Measurements from ENCODE around the gene DXO. TPM values are rescaled to one million over a fixed set of nuclear protein-coding genes. Genes with fewer than 3 reads are reported as not detected.
A peak's percentile ranks its signal among the peaks of the same experiment; 100 is the strongest.
"Not testable (repeated sequence)": the region's sequence is repeated elsewhere in the genome, so short reads cannot be mapped to it uniquely, and the experiment has no call there.

The DXO gene
- total RNA-seq = 10 to 100 TPM; 17.5 to 29.9 (median 20.9) TPM

DNA sequence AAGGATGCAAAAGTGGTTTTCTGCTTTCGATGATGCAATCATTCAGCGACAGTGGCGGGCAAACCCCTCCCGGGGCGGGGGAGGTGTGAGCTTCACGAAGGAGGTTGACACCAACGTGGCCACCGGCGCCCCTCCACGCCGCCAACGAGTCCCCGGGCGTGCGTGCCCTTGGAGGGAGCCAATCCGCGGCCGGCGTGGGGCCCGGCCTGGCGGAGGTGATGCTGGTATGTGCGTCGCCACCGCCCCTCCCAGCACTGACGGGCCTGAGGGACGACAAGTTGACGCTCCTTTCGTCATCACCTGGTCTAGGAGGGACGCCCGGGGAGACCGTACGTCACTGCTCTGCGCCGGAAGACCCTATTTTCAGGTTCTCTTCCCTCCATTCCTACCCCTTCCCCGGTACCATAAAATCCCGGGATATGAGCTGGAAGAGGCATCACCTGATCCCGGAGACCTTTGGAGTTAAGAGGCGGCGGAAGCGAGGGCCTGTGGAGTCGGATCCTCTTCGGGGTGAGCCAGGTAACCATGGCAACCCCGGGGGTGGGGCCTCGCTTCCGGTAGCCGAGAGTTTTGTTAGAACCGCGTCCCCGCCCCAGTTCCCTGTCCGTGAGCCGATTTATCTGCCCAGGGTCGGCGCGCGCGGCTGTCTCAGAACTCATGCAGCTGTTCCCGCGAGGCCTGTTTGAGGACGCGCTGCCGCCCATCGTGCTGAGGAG lies at the start of gene DXO:
DXO (minus strand) TSS at position 146 of the 716 bp plus-strand sequence. CDS start 463 bp downstream, outside the sequence.
- Histone ChIP-seq H3K27ac (peak within 1 kb of the TSS; percentile 93 to 99 (median 96)), H3K4me1 (peaks cover 23 to 25% (median 24%) of the 10 kb centered on the region in 4 donors), H3K9me3 (no peaks in the 10 kb centered on the region), H3K27me3 (no peaks in the 10 kb centered on the region), H3K4me3 (peak within 1 kb of the TSS; percentile 53 to 86 (median 64)), H3K36me3 (peaks cover 0 to 16% (median 7%) of the 10 kb centered on the region in 4 donors)
- intact Hi-C loops (cut with DNase I; ENCODE audit: low total_unique reads) = no loop called here
- WGBS, 2 donors (ENCODE audit: low coverage in 1 of 2) = 0% methylated on average over 43 of the region's 62 CpGs; no CpG with 5 or more reads in 1 of the 2 donors
- DNase-seq = peak; percentile 97
- in situ Hi-C loops (cut with MboI; ENCODE audit: low pct_ligation_motif_present in 1 of 4, low pct_unique_long_range_greater_than_20kb in 1 of 4, low sequenced_read_pairs in 3 of 4) = loop anchor here in 2 of 4 donors (25.0 kb wide), 1 partner anchor 90 kb away; no protein-coding TSS in a partner anchor
- TF ChIP-seq EP300 (IDR thresholded peaks at IDR 0.05; ENCODE audit: low read depth) = peak; percentile 55
- peak; percentile 74 for TF ChIP-seq POLR2A (IDR thresholded peaks at IDR 0.05)
- peak; percentile 71 to 87 (median 82) for TF ChIP-seq POLR2AphosphoS5 (IDR thresholded peaks at IDR 0.05)
- TF ChIP-seq, protein P1, sequence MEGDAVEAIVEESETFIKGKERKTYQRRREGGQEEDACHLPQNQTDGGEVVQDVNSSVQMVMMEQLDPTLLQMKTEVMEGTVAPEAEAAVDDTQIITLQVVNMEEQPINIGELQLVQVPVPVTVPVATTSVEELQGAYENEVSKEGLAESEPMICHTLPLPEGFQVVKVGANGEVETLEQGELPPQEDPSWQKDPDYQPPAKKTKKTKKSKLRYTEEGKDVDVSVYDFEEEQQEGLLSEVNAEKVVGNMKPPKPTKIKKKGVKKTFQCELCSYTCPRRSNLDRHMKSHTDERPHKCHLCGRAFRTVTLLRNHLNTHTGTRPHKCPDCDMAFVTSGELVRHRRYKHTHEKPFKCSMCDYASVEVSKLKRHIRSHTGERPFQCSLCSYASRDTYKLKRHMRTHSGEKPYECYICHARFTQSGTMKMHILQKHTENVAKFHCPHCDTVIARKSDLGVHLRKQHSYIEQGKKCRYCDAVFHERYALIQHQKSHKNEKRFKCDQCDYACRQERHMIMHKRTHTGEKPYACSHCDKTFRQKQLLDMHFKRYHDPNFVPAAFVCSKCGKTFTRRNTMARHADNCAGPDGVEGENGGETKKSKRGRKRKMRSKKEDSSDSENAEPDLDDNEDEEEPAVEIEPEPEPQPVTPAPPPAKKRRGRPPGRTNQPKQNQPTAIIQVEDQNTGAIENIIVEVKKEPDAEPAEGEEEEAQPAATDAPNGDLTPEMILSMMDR (IDR thresholded peaks at IDR 0.05) = no peak

DNA sequence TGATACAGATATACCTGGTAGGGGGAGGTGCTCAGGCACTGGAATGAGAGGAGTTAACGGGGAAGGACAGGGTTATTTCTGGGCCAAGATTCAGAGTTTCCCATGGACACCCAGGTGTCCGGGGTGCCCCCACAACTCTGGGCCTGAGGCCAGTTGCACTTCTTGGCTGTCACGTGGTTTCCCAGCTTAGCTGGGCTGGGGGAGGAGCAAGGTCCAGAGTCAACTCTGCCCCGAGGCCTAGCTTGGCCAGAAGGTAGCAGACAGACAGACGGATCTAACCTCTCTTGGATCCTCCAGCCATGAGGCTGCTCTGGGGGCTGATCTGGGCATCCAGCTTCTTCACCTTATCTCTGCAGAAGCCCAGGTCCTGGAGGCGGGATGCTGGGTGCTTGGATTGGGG lies 42.6 kb upstream of the DXO start, which contains the start of gene C4B:
C4B (plus strand) TSS at position 249 of the 400 bp plus-strand sequence; CDS start at position 300, 51 bp downstream.
- H3K36me3 ChIP-seq; H3K27me3 ChIP-seq; intact Hi-C loops (cut with DNase I; ENCODE audit: low total_unique reads); H3K4me3 ChIP-seq; H3K9me3 ChIP-seq; DNase-seq; in situ Hi-C loops (cut with MboI; ENCODE audit: low pct_ligation_motif_present in 1 of 4, low pct_unique_long_range_greater_than_20kb in 1 of 4, low sequenced_read_pairs in 3 of 4); H3K4me1 ChIP-seq; H3K27ac ChIP-seq: not testable (repeated sequence)
- no CpG with 5 or more reads among the region's 6 CpGs for WGBS, 2 donors (ENCODE audit: low coverage in 1 of 2)

DNA sequence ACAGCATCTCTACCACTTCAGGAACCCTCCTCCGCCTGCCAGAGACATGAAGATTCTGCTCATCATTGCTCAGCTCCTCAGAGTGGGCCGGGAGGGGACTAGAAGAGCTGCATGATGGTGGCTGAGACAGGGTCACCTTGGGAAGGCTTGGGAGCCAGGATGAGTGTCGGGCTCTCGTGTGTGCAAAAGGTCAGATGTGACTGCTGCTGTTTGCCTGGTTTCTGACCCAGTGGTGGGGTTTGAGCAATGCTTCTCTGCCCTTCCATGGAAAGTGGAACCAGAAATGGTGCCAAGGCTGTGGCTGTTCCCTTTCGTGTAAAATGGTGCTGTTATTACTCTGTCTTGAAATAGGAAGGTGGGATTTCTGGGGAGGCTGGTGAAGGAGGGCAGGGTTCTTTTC lies 41.8 kb upstream of the DXO start:
- H3K4me3 ChIP-seq; H3K27me3 ChIP-seq; in situ Hi-C loops (cut with MboI; ENCODE audit: low pct_ligation_motif_present in 1 of 4, low pct_unique_long_range_greater_than_20kb in 1 of 4, low sequenced_read_pairs in 3 of 4); DNase-seq; H3K27ac ChIP-seq; intact Hi-C loops (cut with DNase I; ENCODE audit: low total_unique reads); H3K9me3 ChIP-seq; H3K4me1 ChIP-seq; H3K36me3 ChIP-seq: not testable (repeated sequence)
- no CpG with 5 or more reads among the region's 5 CpGs for WGBS, 2 donors (ENCODE audit: low coverage in 1 of 2)

DNA sequence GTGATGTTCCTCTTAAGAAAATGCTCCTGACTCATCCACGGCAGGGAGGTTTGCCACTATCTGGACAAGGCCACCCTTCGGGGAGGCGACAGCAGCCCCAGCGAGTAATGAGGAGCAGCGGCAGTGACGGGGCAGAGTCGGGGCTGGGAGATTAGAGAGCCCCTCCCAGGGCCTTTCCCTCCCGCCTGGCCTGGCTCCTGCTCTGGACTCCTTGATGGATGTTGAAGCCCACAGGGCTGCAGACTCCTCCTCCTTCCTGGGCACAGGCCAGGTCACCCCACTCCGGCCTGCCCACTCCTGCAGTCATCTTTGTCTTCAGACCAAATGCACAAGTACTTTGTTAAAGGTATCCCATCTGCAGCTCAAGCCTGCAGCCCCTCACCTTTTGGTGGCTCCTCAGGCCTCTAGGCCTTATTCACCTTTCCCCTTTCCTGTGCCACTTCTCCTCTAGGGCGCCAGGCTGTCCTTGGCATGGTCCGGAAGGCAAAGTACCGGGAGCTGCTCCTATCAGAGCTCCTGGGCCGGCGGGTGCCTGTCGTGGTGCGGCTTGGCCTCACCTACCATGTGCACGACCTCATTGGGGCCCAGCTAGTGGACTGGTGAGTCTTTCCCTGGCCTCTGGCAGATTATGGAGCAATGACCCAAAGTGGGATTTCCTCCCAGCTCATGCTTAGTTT lies 41.1 kb upstream of the DXO start:
- H3K36me3 ChIP-seq; H3K4me3 ChIP-seq; H3K27ac ChIP-seq; intact Hi-C loops (cut with DNase I; ENCODE audit: low total_unique reads); in situ Hi-C loops (cut with MboI; ENCODE audit: low pct_ligation_motif_present in 1 of 4, low pct_unique_long_range_greater_than_20kb in 1 of 4, low sequenced_read_pairs in 3 of 4); DNase-seq; H3K4me1 ChIP-seq; H3K9me3 ChIP-seq; H3K27me3 ChIP-seq: not testable (repeated sequence)
- WGBS, 2 donors (ENCODE audit: low coverage in 1 of 2) = 92% methylated on average over 17 of the region's 17 CpGs; no CpG with 5 or more reads in 1 of the 2 donors

DNA sequence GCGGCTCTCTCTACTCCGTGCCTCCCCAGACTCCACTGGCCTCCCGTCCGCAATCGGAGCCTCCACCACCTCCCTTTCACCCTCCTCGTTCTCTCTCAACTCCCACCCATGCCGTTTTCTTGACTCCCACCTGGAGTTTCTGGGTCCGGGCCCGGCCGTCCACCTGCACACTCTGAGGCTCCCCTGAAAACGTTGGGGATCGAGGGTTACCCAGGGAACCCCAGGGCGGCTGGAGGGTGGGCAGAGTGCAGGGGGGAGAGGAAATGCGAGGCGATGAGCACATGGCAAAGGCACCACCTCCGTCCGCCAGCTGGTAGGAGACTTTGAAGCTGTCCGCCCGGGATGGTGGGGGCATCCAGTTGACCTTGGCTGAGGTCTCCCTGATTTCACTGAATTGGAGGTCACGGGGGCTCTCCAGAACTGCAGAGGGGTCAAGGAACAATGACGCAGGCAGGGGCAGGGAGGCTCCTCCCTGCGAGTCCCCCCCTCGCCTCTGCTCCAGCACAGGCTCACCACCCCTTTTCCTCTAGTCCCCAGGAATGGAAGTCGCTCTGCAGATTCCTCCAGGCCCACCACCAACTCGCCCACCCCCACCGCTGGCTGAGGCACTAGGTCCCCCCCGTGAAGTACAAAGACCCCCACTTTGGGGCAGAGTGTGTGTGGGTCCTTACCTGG lies 39.1 kb upstream of the DXO start:
- no CpG with 5 or more reads among the region's 27 CpGs for WGBS, 2 donors (ENCODE audit: low coverage in 1 of 2)
- H3K36me3 ChIP-seq; H3K9me3 ChIP-seq; intact Hi-C loops (cut with DNase I; ENCODE audit: low total_unique reads); H3K27me3 ChIP-seq; DNase-seq; H3K4me1 ChIP-seq; H3K27ac ChIP-seq; in situ Hi-C loops (cut with MboI; ENCODE audit: low pct_ligation_motif_present in 1 of 4, low pct_unique_long_range_greater_than_20kb in 1 of 4, low sequenced_read_pairs in 3 of 4); H3K4me3 ChIP-seq: not testable (repeated sequence)

DNA sequence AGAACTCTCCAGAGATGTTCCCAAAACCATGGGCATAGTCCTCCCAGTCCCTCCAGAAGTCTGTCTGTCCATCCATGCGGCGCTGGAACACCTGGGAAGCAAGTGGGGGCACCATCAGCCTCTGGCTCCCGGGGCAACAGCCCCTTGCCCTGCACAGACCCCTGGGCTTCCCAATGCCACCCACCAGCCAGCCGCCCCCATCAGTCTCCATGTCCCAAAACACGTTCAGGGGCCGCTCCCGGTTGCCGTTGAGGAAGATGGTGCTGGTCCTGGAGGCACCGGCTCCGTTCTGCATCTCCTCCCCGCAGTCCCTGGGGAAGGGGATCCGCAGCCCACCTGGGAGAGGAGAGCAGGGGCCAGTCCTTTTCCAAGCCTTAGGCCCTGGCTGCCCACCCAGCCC lies 37.6 kb upstream of the DXO start:
- in situ Hi-C loops (cut with MboI; ENCODE audit: low pct_ligation_motif_present in 1 of 4, low pct_unique_long_range_greater_than_20kb in 1 of 4, low sequenced_read_pairs in 3 of 4); H3K4me1 ChIP-seq; H3K36me3 ChIP-seq; H3K9me3 ChIP-seq; intact Hi-C loops (cut with DNase I; ENCODE audit: low total_unique reads); H3K27me3 ChIP-seq; DNase-seq; H3K4me3 ChIP-seq; H3K27ac ChIP-seq: not testable (repeated sequence)
- 100% methylated on average over 1 of the region's 12 CpGs; no CpG with 5 or more reads in 1 of the 2 donors for whole genome bisulfite sequencing, 2 donors (ENCODE audit: low coverage in 1 of 2)

DNA sequence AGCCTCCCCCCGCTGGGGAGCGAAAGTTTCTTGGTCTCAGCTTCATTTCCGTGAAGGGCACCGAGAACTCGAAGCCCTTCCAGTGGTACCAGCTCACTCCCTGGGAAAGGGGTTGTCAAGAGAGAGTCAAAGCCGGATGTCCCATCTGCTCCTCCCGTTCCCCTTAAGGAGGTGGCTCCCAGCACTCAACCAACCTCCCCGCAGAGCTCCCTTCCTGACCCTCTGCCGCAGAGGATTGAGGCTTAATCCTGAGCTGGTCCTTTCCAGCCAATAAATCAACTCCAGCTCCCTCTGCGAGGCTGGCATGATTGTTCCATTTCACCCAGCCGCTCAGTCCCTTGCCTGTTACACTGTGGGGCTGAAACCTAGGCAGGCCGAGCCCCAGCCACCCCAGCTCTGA lies 36.7 kb upstream of the DXO start:
- DNase-seq; H3K9me3 ChIP-seq; H3K27ac ChIP-seq; intact Hi-C loops (cut with DNase I; ENCODE audit: low total_unique reads); H3K4me3 ChIP-seq; H3K4me1 ChIP-seq; in situ Hi-C loops (cut with MboI; ENCODE audit: low pct_ligation_motif_present in 1 of 4, low pct_unique_long_range_greater_than_20kb in 1 of 4, low sequenced_read_pairs in 3 of 4); H3K36me3 ChIP-seq; H3K27me3 ChIP-seq: not testable (repeated sequence)
- no CpG with 5 or more reads among the region's 12 CpGs for WGBS, 2 donors (ENCODE audit: low coverage in 1 of 2)

DNA sequence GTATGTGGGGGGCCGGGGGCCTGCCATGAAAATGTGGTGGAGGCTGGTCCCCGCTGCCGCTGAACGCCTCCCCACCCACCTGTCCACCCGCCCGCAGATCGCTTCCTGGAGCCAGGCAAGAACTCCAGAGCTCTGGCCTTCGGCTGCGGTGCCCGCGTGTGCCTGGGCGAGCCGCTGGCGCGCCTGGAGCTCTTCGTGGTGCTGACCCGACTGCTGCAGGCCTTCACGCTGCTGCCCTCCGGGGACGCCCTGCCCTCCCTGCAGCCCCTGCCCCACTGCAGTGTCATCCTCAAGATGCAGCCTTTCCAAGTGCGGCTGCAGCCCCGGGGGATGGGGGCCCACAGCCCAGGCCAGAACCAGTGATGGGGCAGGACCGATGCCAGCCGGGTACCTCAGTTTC lies 36.1 kb upstream of the DXO start:
- H3K4me3 ChIP-seq; in situ Hi-C loops (cut with MboI; ENCODE audit: low pct_ligation_motif_present in 1 of 4, low pct_unique_long_range_greater_than_20kb in 1 of 4, low sequenced_read_pairs in 3 of 4); H3K27ac ChIP-seq; H3K27me3 ChIP-seq; intact Hi-C loops (cut with DNase I; ENCODE audit: low total_unique reads); H3K9me3 ChIP-seq; H3K4me1 ChIP-seq; H3K36me3 ChIP-seq; DNase-seq: not testable (repeated sequence)
- WGBS, 2 donors (ENCODE audit: low coverage in 1 of 2) = no CpG with 5 or more reads among the region's 24 CpGs

DNA sequence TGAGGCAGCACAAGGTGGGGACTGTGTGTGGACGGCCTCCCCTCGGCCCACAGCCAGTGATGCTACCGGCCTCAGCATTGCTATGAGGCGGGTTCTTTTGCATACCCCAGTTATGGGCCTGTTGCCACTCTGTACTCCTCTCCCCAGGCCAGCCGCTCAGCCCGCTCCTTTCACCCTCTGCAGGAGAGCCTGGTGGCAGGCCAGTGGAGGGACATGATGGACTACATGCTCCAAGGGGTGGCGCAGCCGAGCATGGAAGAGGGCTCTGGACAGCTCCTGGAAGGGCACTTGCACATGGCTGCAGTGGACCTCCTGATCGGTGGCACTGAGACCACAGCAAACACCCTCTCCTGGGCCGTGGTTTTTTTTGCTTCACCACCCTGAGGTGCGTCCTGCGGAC lies 35.1 kb upstream of the DXO start:
- DNase-seq; H3K9me3 ChIP-seq; H3K36me3 ChIP-seq; intact Hi-C loops (cut with DNase I; ENCODE audit: low total_unique reads); H3K27me3 ChIP-seq; in situ Hi-C loops (cut with MboI; ENCODE audit: low pct_ligation_motif_present in 1 of 4, low pct_unique_long_range_greater_than_20kb in 1 of 4, low sequenced_read_pairs in 3 of 4); H3K4me1 ChIP-seq; H3K27ac ChIP-seq; H3K4me3 ChIP-seq: not testable (repeated sequence)
- WGBS, 2 donors (ENCODE audit: low coverage in 1 of 2) = 84% methylated on average over 9 of the region's 12 CpGs; no CpG with 5 or more reads in 1 of the 2 donors
